Activated CD4-positive, alpha-beta memory T cell treated with anti-CD3 and anti-CD28 coated beads, Interleukin-2, amount 10 ng/mL, durations not matched to agents 7 days and 5 days (primary cell): ENCODE results near the gene ALPG. TPM values are rescaled to one million over a fixed set of nuclear protein-coding genes. Genes with fewer than 3 reads are reported as not detected.
"Not testable (repeated sequence)": the region's sequence is repeated elsewhere in the genome, so short reads cannot be mapped to it uniquely, and the experiment has no call there.

Experiments used
- CTCF ChIA-PET: fragments of 350-600 bp; sonication (Branson Sonifier 250); formaldehyde crosslinking; loops from one replicate; lab custom pipeline; 2021; ENCODE audit warnings: antibody characterized with exemption, inconsistent platforms; lab: Charles Lee
- POLR2A ChIA-PET: fragments of 350-600 bp; sonication (Branson Sonifier 250); formaldehyde crosslinking; loops from one replicate; lab custom pipeline; 2021; ENCODE audit warnings: antibody characterized with exemption; lab: Charles Lee
- DNase-seq: peaks from one replicate; pipeline ENCODE4 v3.0.0-alpha.2; 2020
- H3K27ac Mint-ChIP-seq: one replicate; pipeline ENCODE4 v1.8.0; 2021; ENCODE audit warnings: mild to moderate bottlenecking, mixed read lengths
- H3K27me3 Mint-ChIP-seq: one replicate; pipeline ENCODE4 v1.8.0; 2021; ENCODE audit warnings: mixed read lengths
- H3K36me3 Mint-ChIP-seq: one replicate; pipeline ENCODE4 v1.8.0; 2021; ENCODE audit warnings: low read depth, mixed read lengths
- H3K4me1 Mint-ChIP-seq: one replicate; pipeline ENCODE4 v1.8.0; 2021; ENCODE audit warnings: mixed read lengths
- H3K4me3 Mint-ChIP-seq: one replicate; pipeline ENCODE4 v1.8.0; 2021; ENCODE audit warnings: mild to moderate bottlenecking, mixed read lengths
- H3K9me3 Mint-ChIP-seq: one replicate; pipeline ENCODE4 v1.8.0; 2021; ENCODE audit warnings: mixed read lengths
- total RNA-seq, 2 experiments: library from RNA; stranded (reverse); gene quantifications; one replicate each; pipeline ENCODE4 v1.2.3, GENCODE V29; 2021

The ALPG gene
- total RNA-seq, 2 experiments from 2014 or later, result not detected

GRCh38 chr2:232436381-232437194 lies 29.9 kb downstream of the ALPG start:
- H3K27me3 Mint-ChIP-seq, result peaks cover 2% of the 10 kb centered on the region
- ChIA-PET CTCF (interaction anchor here (0.6 to 1.8 kb wide), 5 partner anchors 23 to 701 kb away, joined by 3 to 6 read pairs (median 3); partner anchors contain the start of gene NPPC), POLR2A (interaction anchor here (1.0 kb wide), 1 partner anchor 93 kb away, joined by 3 read pairs; no protein-coding TSS in a partner anchor)
- no peak for DNase-seq
- no peaks in the 10 kb centered on the region for H3K4me1 Mint-ChIP-seq
- no peak overlapping the region for H3K27ac Mint-ChIP-seq
- H3K9me3 Mint-ChIP-seq, result no peaks in the 10 kb centered on the region
- H3K4me3 Mint-ChIP-seq, result no peak overlapping the region
- no peaks in the 10 kb centered on the region for H3K36me3 Mint-ChIP-seq

DNA sequence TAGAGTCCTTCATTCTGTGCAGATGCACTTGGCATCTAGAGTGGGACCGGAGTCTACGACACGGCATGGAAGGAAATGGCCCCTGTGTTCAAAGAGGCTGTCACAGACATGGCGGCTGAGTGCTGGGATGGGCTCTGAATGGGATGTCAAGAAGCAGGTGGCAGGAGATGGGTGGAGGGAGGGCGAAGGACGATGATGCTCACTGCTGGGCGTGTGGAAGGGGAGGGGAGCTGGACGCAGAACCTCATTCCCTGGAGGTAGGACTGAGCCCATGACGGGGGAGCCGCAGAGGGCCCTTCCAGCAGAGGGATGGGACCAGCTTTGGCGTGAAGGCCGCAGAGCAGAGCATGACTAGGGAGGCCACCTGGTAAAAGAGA lies 30.5 kb downstream of the ALPG start:
- no peak overlapping the region for H3K27ac Mint-ChIP-seq
- H3K36me3 Mint-ChIP-seq, result no peaks in the 10 kb centered on the region
- no peak for DNase-seq
- ChIA-PET POLR2A (interaction anchor here (1.0 kb wide), 1 partner anchor 94 kb away, joined by 3 read pairs; no protein-coding TSS in a partner anchor), CTCF (interaction anchor here (0.6 to 1.8 kb wide), 6 partner anchors 24 to 702 kb away, joined by 3 to 6 read pairs (median 3); partner anchors contain the start of gene NPPC)
- H3K9me3 Mint-ChIP-seq, result no peaks in the 10 kb centered on the region
- H3K4me3 Mint-ChIP-seq, result no peak overlapping the region
- peaks cover 2% of the 10 kb centered on the region for H3K27me3 Mint-ChIP-seq
- no peaks in the 10 kb centered on the region for H3K4me1 Mint-ChIP-seq

- POLR2A ChIA-PET, result no interaction called here
- H3K4me3 Mint-ChIP-seq, result no peak overlapping the region
These were observed 31.4 kb downstream of the ALPG start for GRCh38 chr2:232438091-232438490.

GRCh38 chr2:232438951-232439757 lies 32.5 kb downstream of the ALPG start:
- H3K4me1 Mint-ChIP-seq, result no peaks in the 10 kb centered on the region
- H3K27ac Mint-ChIP-seq, result no peak overlapping the region
- CTCF ChIA-PET, result interaction anchor here (0.7 to 2.3 kb wide), 10 partner anchors 10 to 532 kb away, joined by 3 to 13 read pairs (median 3); no protein-coding TSS in a partner anchor
- H3K36me3 Mint-ChIP-seq, result no peaks in the 10 kb centered on the region
- peak; percentile 47 for DNase-seq
- POLR2A ChIA-PET, result no interaction called here
- H3K9me3 Mint-ChIP-seq, result no peaks in the 10 kb centered on the region
- no peak overlapping the region for H3K4me3 Mint-ChIP-seq
- peaks cover 2% of the 10 kb centered on the region for H3K27me3 Mint-ChIP-seq

More at GRCh38 chr2:232438091-232438490, 31.4 kb downstream of the ALPG start:
- Mint-ChIP-seq H3K27ac (no peak overlapping the region), H3K36me3 (no peaks in the 10 kb centered on the region), H3K9me3 (no peaks in the 10 kb centered on the region), H3K27me3 (peaks cover 2% of the 10 kb centered on the region), H3K4me1 (no peaks in the 10 kb centered on the region)
- no peak for DNase-seq
- CTCF ChIA-PET, result interaction anchor here (0.7 to 1.8 kb wide), 2 partner anchors 104 to 166 kb away, joined by 3 to 6 read pairs; no protein-coding TSS in a partner anchor

DNA sequence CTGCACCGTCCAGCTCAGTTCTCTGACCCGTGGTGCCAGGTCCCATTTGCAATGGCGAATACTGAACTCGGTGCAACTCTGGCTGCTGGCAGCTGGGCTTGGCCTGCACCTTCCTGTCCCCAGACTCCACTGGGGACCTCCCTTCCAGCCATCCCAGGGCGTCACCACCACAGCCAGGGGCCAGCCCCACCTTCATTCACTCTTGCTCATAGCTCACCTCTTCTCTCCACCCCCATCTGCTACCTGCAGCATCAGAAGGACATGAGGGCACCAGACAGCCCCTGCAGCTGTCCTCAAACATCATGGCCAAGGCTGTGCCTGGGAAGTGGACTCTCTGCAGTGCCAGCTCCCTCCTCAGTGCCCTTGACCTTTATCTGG lies 33.1 kb downstream of the ALPG start:
- CTCF ChIA-PET, result interaction anchor here (0.6 to 2.3 kb wide), 10 partner anchors 10 to 533 kb away, joined by 3 to 13 read pairs (median 3); no protein-coding TSS in a partner anchor
- peaks cover 2% of the 10 kb centered on the region for H3K27me3 Mint-ChIP-seq
- H3K9me3 Mint-ChIP-seq, result no peaks in the 10 kb centered on the region
- no peaks in the 10 kb centered on the region for H3K4me1 Mint-ChIP-seq
- H3K27ac Mint-ChIP-seq, result no peak overlapping the region
- H3K36me3 Mint-ChIP-seq, result no peaks in the 10 kb centered on the region
- DNase-seq, result no peak
- no peak overlapping the region for H3K4me3 Mint-ChIP-seq
- POLR2A ChIA-PET, result no interaction called here

DNA sequence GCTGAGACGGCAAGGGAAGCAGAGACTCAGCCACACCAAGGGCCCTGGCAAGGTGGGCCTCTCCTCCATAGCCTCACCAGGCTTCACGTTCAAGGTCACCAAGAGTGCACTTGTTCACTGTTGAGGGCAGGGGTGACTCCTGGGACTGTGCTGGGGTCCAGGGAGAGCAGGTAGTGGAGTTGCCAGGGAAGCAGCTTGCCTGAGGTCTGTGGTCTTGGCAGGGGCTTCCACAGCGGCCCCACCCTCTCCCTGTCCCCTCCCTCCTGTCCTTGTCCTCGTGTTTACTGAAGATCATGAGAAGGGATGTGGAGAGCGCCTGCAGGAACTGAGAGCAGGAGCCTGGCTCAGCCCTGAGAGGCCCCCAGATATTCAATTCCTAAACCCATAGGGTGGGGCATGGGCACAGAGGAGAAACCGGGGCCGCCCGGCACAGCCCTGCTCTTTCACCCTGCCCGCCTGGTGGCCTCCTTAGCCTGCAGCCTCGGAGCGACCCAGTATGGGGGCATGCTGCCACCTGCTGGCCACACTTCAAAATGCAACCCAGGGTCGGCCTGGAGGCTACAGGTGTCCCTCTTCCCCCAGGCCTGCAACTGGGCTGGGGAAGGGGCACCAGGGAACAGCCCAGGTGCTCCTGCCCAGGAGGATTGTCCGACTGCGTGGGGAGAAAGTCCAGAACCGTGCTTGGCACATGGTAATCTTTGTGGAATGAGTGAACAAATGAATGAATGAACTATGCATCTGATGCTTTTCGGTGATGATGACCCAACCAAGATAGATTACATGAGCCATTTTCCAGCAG lies 33.8 kb downstream of the ALPG start:
- H3K4me1 Mint-ChIP-seq, H3K36me3 Mint-ChIP-seq, H3K4me3 Mint-ChIP-seq, H3K9me3 Mint-ChIP-seq, H3K27ac Mint-ChIP-seq, H3K27me3 Mint-ChIP-seq, POLR2A ChIA-PET: not testable (repeated sequence)
- DNase-seq, result peak; percentile 85
- CTCF ChIA-PET, result interaction anchor here (0.6 to 2.3 kb wide), 8 partner anchors 15 to 525 kb away, joined by 3 to 13 read pairs (median 3); no protein-coding TSS in a partner anchor

- no peak overlapping the region for H3K4me3 Mint-ChIP-seq
- peaks cover 2% of the 10 kb centered on the region for H3K27me3 Mint-ChIP-seq
- no peaks in the 10 kb centered on the region for H3K36me3 Mint-ChIP-seq
- POLR2A ChIA-PET, result no interaction called here
- no peak for DNase-seq
- CTCF ChIA-PET, result interaction anchor here (1.5 to 1.7 kb wide), 2 partner anchors 33 to 72 kb away, joined by 3 read pairs; no protein-coding TSS in a partner anchor
- H3K4me1 Mint-ChIP-seq, result no peaks in the 10 kb centered on the region
- H3K27ac Mint-ChIP-seq, result no peak overlapping the region
- no peaks in the 10 kb centered on the region for H3K9me3 Mint-ChIP-seq
These were observed 34.6 kb downstream of the ALPG start for GRCh38 chr2:232441147-232441651.

GRCh38 chr2:232441922-232442321 lies 35.3 kb downstream of the ALPG start:
- DNase-seq, H3K36me3 Mint-ChIP-seq, H3K9me3 Mint-ChIP-seq, H3K27me3 Mint-ChIP-seq, POLR2A ChIA-PET, H3K27ac Mint-ChIP-seq, H3K4me3 Mint-ChIP-seq, H3K4me1 Mint-ChIP-seq: not testable (repeated sequence)
- CTCF ChIA-PET, result interaction anchor here (1.7 kb wide), 1 partner anchor 32 kb away, joined by 3 read pairs; no protein-coding TSS in a partner anchor

DNA sequence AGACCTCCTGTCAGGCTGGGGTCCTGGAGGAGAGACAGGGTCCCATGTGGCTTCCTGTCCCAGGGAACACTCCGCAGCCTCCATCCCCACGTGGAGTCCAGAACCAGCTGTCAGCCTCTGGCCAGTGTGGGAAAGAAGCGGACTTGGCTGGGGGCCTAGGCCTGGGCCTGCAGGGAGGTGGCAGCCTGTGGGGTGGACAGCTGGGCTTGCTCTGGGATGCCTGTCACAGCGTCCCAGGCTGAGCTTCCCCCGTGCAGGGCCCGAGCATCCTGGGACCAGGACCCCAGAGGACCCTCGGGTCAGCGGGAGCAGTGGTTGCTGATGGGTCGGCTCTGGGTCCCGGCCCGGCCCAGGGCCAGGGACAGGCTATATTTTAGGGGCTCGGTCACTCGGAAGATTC lies 35.8 kb downstream of the ALPG start:
- not testable (repeated sequence) for H3K27me3 Mint-ChIP-seq

GRCh38 chr2:232443047-232443446 lies 36.4 kb downstream of the ALPG start:
- DNase-seq, H3K36me3 Mint-ChIP-seq, POLR2A ChIA-PET, H3K4me1 Mint-ChIP-seq, H3K27ac Mint-ChIP-seq, H3K4me3 Mint-ChIP-seq, H3K27me3 Mint-ChIP-seq, H3K9me3 Mint-ChIP-seq: not testable (repeated sequence)
- CTCF ChIA-PET, result interaction anchor here (1.7 kb wide), 1 partner anchor 31 kb away, joined by 3 read pairs; no protein-coding TSS in a partner anchor

More for the DNA sequence above, 35.8 kb downstream of the ALPG start:
- DNase-seq, H3K27ac Mint-ChIP-seq, H3K9me3 Mint-ChIP-seq, H3K4me1 Mint-ChIP-seq, H3K36me3 Mint-ChIP-seq, POLR2A ChIA-PET, H3K4me3 Mint-ChIP-seq: not testable (repeated sequence)
- CTCF ChIA-PET, result interaction anchor here (1.7 kb wide), 1 partner anchor 32 kb away, joined by 3 read pairs; no protein-coding TSS in a partner anchor

DNA sequence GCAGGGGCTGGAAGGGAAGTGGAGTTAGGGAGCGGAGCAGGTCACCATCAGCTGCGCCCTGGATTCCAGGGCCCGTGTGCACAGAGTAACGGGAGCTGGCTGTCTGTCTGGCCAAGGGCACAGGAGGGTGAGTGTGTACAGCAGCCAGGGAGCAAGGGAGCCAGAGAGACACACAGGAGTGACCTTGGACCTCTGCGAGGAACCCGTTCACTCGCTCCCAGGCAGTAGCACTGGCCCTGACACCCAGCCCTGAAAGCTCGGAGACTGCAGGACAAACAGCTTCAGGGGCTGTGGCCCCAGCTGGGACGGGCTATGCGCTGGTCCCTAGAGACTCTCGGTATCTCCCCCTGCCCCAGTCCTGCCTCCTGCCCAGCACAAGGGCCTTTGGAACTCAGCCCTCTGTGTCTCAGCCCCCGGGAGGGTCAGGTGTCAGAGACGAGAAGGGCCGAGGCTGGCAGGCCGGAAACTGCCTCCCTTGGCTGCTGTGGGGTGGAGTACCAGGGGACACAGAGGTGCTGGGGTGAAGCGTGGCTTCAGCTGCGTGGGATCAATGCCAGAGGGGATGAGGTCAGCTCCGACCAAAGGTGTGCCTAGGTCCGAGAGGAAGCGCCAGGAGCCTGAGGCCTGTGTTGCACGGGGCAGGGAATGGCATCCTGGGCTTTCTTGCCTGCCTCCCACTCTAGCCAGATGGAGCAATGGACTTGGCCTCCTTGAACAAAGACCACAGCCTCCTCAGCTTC lies 37.2 kb downstream of the ALPG start:
- H3K27ac Mint-ChIP-seq, H3K27me3 Mint-ChIP-seq, H3K9me3 Mint-ChIP-seq, DNase-seq, POLR2A ChIA-PET, H3K36me3 Mint-ChIP-seq, H3K4me1 Mint-ChIP-seq, H3K4me3 Mint-ChIP-seq: not testable (repeated sequence)
- CTCF ChIA-PET, result interaction anchor here (1.1 to 1.4 kb wide), 2 partner anchors 69 to 128 kb away, joined by 3 to 4 read pairs; no protein-coding TSS in a partner anchor
